Measurements from ENCODE around the gene EIF2B5.

- no peak for TF ChIP-seq CTCF (IDR thresholded peaks at IDR 0.05; ENCODE audit: borderline replicate concordance, extremely low read depth, low read length, poor library complexity, severe bottlenecking)
- TF ChIP-seq EZH2 (IDR thresholded peaks at IDR 0.05; ENCODE audit: borderline replicate concordance, low read depth, low read length, severe bottlenecking) = no peak
Observed at GRCh38 chr3:184173374-184173722, 38.2 kb downstream of the EIF2B5 start.

Measured in DND-41 (cell line).